ENCODE data around the gene TEKT2. TPM values are rescaled to one million over a fixed set of nuclear protein-coding genes. Genes with fewer than 3 reads are reported as not detected.

The TEKT2 gene
- total RNA-seq, 2 experiments from 2014 or later: not detected

- H3K4me1 Mint-ChIP-seq (ENCODE audit: low read depth): peaks cover 26% of the 10 kb centered on the region
- H3K27ac Mint-ChIP-seq: no peak overlapping the region
These were observed 42.3 kb downstream of the TEKT2 start for GRCh38 chr1:36126005-36126716.

GRCh38 chr1:36126797-36127500 lies 43.1 kb downstream of the TEKT2 start:
- H3K27me3 Mint-ChIP-seq (ENCODE audit: low read depth): peaks cover 32% of the 10 kb centered on the region
- no peak for DNase-seq
- no peaks in the 10 kb centered on the region for H3K9me3 Mint-ChIP-seq
- H3K27ac Mint-ChIP-seq: no peak overlapping the region
- H3K4me3 Mint-ChIP-seq: no peak overlapping the region
- intact Hi-C loops (cut with micrococcal nuclease): no loop called here
- H3K36me3 Mint-ChIP-seq (ENCODE audit: low read depth): no peaks in the 10 kb centered on the region
- CTCF ChIA-PET: no interaction called here
- peaks cover 26% of the 10 kb centered on the region for H3K4me1 Mint-ChIP-seq (ENCODE audit: low read depth)

More at GRCh38 chr1:36126005-36126716, 42.3 kb downstream of the TEKT2 start:
- Mint-ChIP-seq H3K9me3 (no peaks in the 10 kb centered on the region), H3K27me3 (ENCODE audit: low read depth) (peaks cover 35% of the 10 kb centered on the region), H3K4me3 (no peak overlapping the region), H3K36me3 (ENCODE audit: low read depth) (no peaks in the 10 kb centered on the region)
- intact Hi-C loops (cut with micrococcal nuclease): no loop called here
- CTCF ChIA-PET: no interaction called here
- no peak for DNase-seq

GRCh38 chr1:36128126-36128904 lies 44.4 kb downstream of the TEKT2 start:
- no peaks in the 10 kb centered on the region for H3K9me3 Mint-ChIP-seq
- peaks cover 19% of the 10 kb centered on the region for H3K4me1 Mint-ChIP-seq (ENCODE audit: low read depth)
- CTCF ChIA-PET: interaction anchor here (0.6 to 1.4 kb wide), 3 partner anchors 38 to 847 kb away, joined by 3 to 4 read pairs (median 3); no protein-coding TSS in a partner anchor
- intact Hi-C loops (cut with micrococcal nuclease): no loop called here
- no peaks in the 10 kb centered on the region for H3K36me3 Mint-ChIP-seq (ENCODE audit: low read depth)
- DNase-seq: no peak
- H3K27ac Mint-ChIP-seq: no peak overlapping the region
- peaks cover 19% of the 10 kb centered on the region for H3K27me3 Mint-ChIP-seq (ENCODE audit: low read depth)
- no peak overlapping the region for H3K4me3 Mint-ChIP-seq

- DNase-seq: no peak
- H3K27ac Mint-ChIP-seq: no peak overlapping the region
These were observed 45.0 kb downstream of the TEKT2 start for GRCh38 chr1:36128905-36129206.

GRCh38 chr1:36132029-36132428 lies 48.1 kb downstream of the TEKT2 start:
- intact Hi-C loops (cut with micrococcal nuclease): no loop called here
- CTCF ChIA-PET: interaction anchor here (1.1 to 1.8 kb wide), 2 partner anchors 30 to 32 kb away, joined by 6 read pairs; no protein-coding TSS in a partner anchor
- no peak for DNase-seq
- Mint-ChIP-seq H3K36me3 (ENCODE audit: low read depth) (no peaks in the 10 kb centered on the region), H3K4me3 (no peak overlapping the region), H3K27me3 (ENCODE audit: low read depth) (no peaks in the 10 kb centered on the region), H3K9me3 (no peaks in the 10 kb centered on the region), H3K27ac (no peak overlapping the region), H3K4me1 (ENCODE audit: low read depth) (peaks cover 4% of the 10 kb centered on the region)

More at GRCh38 chr1:36128905-36129206, 45.0 kb downstream of the TEKT2 start:
- intact Hi-C loops (cut with micrococcal nuclease): no loop called here
- no peaks in the 10 kb centered on the region for H3K9me3 Mint-ChIP-seq
- CTCF ChIA-PET: interaction anchor here (0.6 to 1.4 kb wide), 3 partner anchors 38 to 846 kb away, joined by 3 to 4 read pairs (median 3); no protein-coding TSS in a partner anchor
- H3K27me3 Mint-ChIP-seq (ENCODE audit: low read depth): peaks cover 15% of the 10 kb centered on the region
- H3K4me3 Mint-ChIP-seq: no peak overlapping the region
- peaks cover 14% of the 10 kb centered on the region for H3K4me1 Mint-ChIP-seq (ENCODE audit: low read depth)
- H3K36me3 Mint-ChIP-seq (ENCODE audit: low read depth): no peaks in the 10 kb centered on the region

- H3K27me3 Mint-ChIP-seq (ENCODE audit: low read depth): no peaks in the 10 kb centered on the region
- intact Hi-C loops (cut with micrococcal nuclease): no loop called here
- no peaks in the 10 kb centered on the region for H3K9me3 Mint-ChIP-seq
- H3K4me3 Mint-ChIP-seq: no peak overlapping the region
- no peak overlapping the region for H3K27ac Mint-ChIP-seq
- peaks cover 2% of the 10 kb centered on the region for H3K4me1 Mint-ChIP-seq (ENCODE audit: low read depth)
- no peaks in the 10 kb centered on the region for H3K36me3 Mint-ChIP-seq (ENCODE audit: low read depth)
- no peak for DNase-seq
- CTCF ChIA-PET: interaction anchor here (0.6 to 3.9 kb wide), 10 partner anchors 14 to 167 kb away, joined by 3 to 61 read pairs (median 6); partner anchors contain the start of gene TRAPPC3
These were observed 49.6 kb downstream of the TEKT2 start for GRCh38 chr1:36133484-36133883.

GRCh38 chr1:36134031-36134430 lies 50.1 kb downstream of the TEKT2 start:
- H3K9me3 Mint-ChIP-seq: no peaks in the 10 kb centered on the region
- no peaks in the 10 kb centered on the region for H3K36me3 Mint-ChIP-seq (ENCODE audit: low read depth)
- no peak overlapping the region for H3K27ac Mint-ChIP-seq
- intact Hi-C loops (cut with micrococcal nuclease): loop anchor here (1.0 kb wide), 1 partner anchor 35 kb away; no protein-coding TSS in a partner anchor
- H3K27me3 Mint-ChIP-seq (ENCODE audit: low read depth): no peaks in the 10 kb centered on the region
- DNase-seq: no peak
- CTCF ChIA-PET: interaction anchor here (0.6 to 3.9 kb wide), 14 partner anchors 12 to 166 kb away, joined by 3 to 61 read pairs (median 6); partner anchors contain the start of gene TRAPPC3
- H3K4me1 Mint-ChIP-seq (ENCODE audit: low read depth): peaks cover 2% of the 10 kb centered on the region
- H3K4me3 Mint-ChIP-seq: no peak overlapping the region

GRCh38 chr1:36134505-36135329 lies 50.8 kb downstream of the TEKT2 start:
- Mint-ChIP-seq H3K4me1 (ENCODE audit: low read depth) (peaks cover 2% of the 10 kb centered on the region), H3K27me3 (ENCODE audit: low read depth) (no peaks in the 10 kb centered on the region), H3K4me3 (no peak overlapping the region), H3K27ac (no peak overlapping the region), H3K9me3 (no peaks in the 10 kb centered on the region), H3K36me3 (ENCODE audit: low read depth) (no peaks in the 10 kb centered on the region)
- peak; percentile 57 for DNase-seq
- CTCF ChIA-PET: interaction anchor here (0.6 to 3.9 kb wide), 23 partner anchors 10 to 675 kb away, joined by 3 to 61 read pairs (median 5); partner anchors contain the start of gene TRAPPC3
- intact Hi-C loops (cut with micrococcal nuclease): loop anchor here (1.0 kb wide), 1 partner anchor 35 kb away; no protein-coding TSS in a partner anchor

GRCh38 chr1:36135330-36135667 lies 51.4 kb downstream of the TEKT2 start:
- H3K27ac Mint-ChIP-seq: no peak overlapping the region
- CTCF ChIA-PET: interaction anchor here (0.6 to 3.9 kb wide), 18 partner anchors 10 to 676 kb away, joined by 3 to 61 read pairs (median 5); partner anchors contain the start of gene TRAPPC3
- intact Hi-C loops (cut with micrococcal nuclease): no loop called here
- DNase-seq: no peak
- H3K4me3 Mint-ChIP-seq: no peak overlapping the region
- H3K4me1 Mint-ChIP-seq (ENCODE audit: low read depth): peaks cover 2% of the 10 kb centered on the region
- H3K9me3 Mint-ChIP-seq: no peaks in the 10 kb centered on the region
- no peaks in the 10 kb centered on the region for H3K36me3 Mint-ChIP-seq (ENCODE audit: low read depth)
- H3K27me3 Mint-ChIP-seq (ENCODE audit: low read depth): no peaks in the 10 kb centered on the region

- H3K27me3 Mint-ChIP-seq (ENCODE audit: low read depth): no peaks in the 10 kb centered on the region
- H3K9me3 Mint-ChIP-seq: no peaks in the 10 kb centered on the region
- intact Hi-C loops (cut with micrococcal nuclease): no loop called here
- no peak overlapping the region for H3K27ac Mint-ChIP-seq
- H3K36me3 Mint-ChIP-seq (ENCODE audit: low read depth): no peaks in the 10 kb centered on the region
- no peak for DNase-seq
- H3K4me1 Mint-ChIP-seq (ENCODE audit: low read depth): peaks cover 7% of the 10 kb centered on the region
- CTCF ChIA-PET: interaction anchor here (0.9 to 3.9 kb wide), 8 partner anchors 9 to 196 kb away, joined by 3 to 61 read pairs (median 8); no protein-coding TSS in a partner anchor
- H3K4me3 Mint-ChIP-seq: no peak overlapping the region
These were observed 51.9 kb downstream of the TEKT2 start for GRCh38 chr1:36135796-36136195.

- no peak overlapping the region for H3K4me3 Mint-ChIP-seq
- no peak for DNase-seq
- no peaks in the 10 kb centered on the region for H3K36me3 Mint-ChIP-seq (ENCODE audit: low read depth)
- peaks cover 14% of the 10 kb centered on the region for H3K4me1 Mint-ChIP-seq (ENCODE audit: low read depth)
- no peaks in the 10 kb centered on the region for H3K27me3 Mint-ChIP-seq (ENCODE audit: low read depth)
- intact Hi-C loops (cut with micrococcal nuclease): no loop called here
- CTCF ChIA-PET: interaction anchor here (3.9 kb wide), 1 partner anchor 43 kb away, joined by 23 read pairs; no protein-coding TSS in a partner anchor
- H3K27ac Mint-ChIP-seq: no peak overlapping the region
- no peaks in the 10 kb centered on the region for H3K9me3 Mint-ChIP-seq
These were observed 52.6 kb downstream of the TEKT2 start for GRCh38 chr1:36136535-36136934.
